Esophagus squamous epithelium (tissue), 4 donors: ENCODE measurements around the gene CD48.

Experiments used
- POLR2A ChIP-seq, 4 donors: fragments of 450-650 bp; IDR thresholded peaks; one replicate each; pipeline ENCODE4 v1.6.1; 2017; ENCODE audit warnings: antibody characterized with exemption in 4 of 4, mild to moderate bottlenecking in 4 of 4, moderate library complexity in 3 of 4
- TF ChIP-seq, protein P1 (sequence below), 6 experiments: fragments of 450-650 bp in 4 of 6; fragments of 200-600 bp in 2 of 6; sonication (generic) in 2 of 6; IDR thresholded peaks; one replicate each; pipeline ENCODE4 v1.5.1; 2016 to 2019; ENCODE audit warnings: antibody characterized with exemption in 6 of 6, mild to moderate bottlenecking in 4 of 6, moderate library complexity in 4 of 6

DNA sequence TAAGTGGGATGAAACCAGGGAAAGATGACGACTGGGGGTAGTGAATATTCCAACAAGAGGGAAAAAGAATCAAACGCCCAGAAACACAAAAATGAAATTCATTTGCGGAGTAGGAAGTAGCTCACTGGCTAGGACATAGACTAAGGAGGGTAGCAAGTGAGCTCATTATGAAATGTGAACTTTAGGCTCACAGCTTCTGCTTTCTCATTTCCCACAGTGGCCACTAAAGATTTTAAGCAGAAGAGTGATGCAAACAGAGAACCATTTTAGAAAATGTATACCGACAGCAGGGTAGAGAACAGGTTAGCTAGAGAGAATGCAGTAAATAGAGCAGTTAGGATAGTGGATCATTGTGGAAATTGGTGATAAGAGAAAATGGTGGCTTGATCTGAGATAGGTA, 3.5 kb downstream of the CD48 start:
- TF ChIP-seq POLR2A (IDR thresholded peaks at IDR 0.05): no peak
- TF ChIP-seq, protein P1, sequence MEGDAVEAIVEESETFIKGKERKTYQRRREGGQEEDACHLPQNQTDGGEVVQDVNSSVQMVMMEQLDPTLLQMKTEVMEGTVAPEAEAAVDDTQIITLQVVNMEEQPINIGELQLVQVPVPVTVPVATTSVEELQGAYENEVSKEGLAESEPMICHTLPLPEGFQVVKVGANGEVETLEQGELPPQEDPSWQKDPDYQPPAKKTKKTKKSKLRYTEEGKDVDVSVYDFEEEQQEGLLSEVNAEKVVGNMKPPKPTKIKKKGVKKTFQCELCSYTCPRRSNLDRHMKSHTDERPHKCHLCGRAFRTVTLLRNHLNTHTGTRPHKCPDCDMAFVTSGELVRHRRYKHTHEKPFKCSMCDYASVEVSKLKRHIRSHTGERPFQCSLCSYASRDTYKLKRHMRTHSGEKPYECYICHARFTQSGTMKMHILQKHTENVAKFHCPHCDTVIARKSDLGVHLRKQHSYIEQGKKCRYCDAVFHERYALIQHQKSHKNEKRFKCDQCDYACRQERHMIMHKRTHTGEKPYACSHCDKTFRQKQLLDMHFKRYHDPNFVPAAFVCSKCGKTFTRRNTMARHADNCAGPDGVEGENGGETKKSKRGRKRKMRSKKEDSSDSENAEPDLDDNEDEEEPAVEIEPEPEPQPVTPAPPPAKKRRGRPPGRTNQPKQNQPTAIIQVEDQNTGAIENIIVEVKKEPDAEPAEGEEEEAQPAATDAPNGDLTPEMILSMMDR (IDR thresholded peaks at IDR 0.05): no peak
